Loucy (cell line): ENCODE results near the gene ART3.

Experiments
- CTCF ChIP-seq: fragments of 200-600 bp; sonication (generic); conservative IDR thresholded peaks from 2 replicates; pipeline ENCODE4 v1.5.1; 2014; ENCODE audit warnings: mild to moderate bottlenecking, antibody characterized with exemption, low read length
- EZH2phosphoT487 ChIP-seq: fragments of 200-600 bp; IDR thresholded peaks from 2 replicates; pipeline ENCODE4 v1.6.1; 2018; ENCODE audit warnings: antibody characterized with exemption, mild to moderate bottlenecking, moderate library complexity, borderline replicate concordance

- TF ChIP-seq CTCF (no peak), EZH2phosphoT487 (no peak)
Measured at GRCh38 chr4:76060506-76060905, 14.0 kb upstream of the ART3 start.
